HG03460 (cell line): ENCODE data around the gene ALS2CL.

ENCODE experiments used
- ATAC-seq: cut with Tn5 transposase; IDR thresholded peaks from one replicate; pipeline ENCODE4 v1.9.1; 2021; ENCODE audit not compliant: unreplicated experiment

ALS2CL gene

DNA sequence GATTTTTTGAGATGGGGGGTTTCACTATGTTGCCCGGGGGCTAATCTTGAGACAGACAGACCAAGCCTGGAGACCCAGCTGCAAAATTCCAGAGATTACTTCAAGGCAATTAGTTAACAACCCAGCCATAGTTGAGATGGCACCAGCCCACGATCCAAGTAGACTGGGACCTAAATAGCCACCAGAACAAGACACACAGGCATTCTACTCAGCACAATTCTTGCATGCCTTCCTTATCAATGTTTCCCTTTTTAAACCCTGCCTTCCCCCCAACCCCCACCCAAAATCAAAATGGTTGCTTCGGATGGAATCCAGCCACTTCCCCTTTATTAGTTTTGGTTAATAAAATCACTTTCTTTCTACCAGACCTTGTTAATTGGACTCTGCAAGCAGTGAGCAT lies 52.6 kb downstream of the ALS2CL start:
- no peak for ATAC-seq

DNA sequence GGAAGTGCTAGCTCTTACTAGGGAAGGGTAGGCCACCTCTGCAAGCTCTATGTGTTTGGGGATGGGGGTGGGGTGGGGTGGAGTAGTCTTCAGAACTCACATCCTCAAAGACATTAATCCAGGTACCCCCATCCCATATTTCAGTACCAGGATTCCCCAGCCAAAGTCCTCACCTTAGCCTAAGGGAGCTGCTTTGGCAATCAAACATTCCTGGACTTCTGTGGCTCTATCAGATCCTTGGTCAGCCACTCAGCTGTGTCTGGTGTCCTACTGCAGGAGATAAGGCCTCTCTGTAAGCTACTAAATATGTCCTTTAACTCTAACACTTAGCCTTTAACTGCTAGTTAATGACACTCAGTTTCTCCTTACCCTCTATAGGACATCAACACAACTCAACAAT lies 54.3 kb downstream of the ALS2CL start:
- no peak for ATAC-seq

DNA sequence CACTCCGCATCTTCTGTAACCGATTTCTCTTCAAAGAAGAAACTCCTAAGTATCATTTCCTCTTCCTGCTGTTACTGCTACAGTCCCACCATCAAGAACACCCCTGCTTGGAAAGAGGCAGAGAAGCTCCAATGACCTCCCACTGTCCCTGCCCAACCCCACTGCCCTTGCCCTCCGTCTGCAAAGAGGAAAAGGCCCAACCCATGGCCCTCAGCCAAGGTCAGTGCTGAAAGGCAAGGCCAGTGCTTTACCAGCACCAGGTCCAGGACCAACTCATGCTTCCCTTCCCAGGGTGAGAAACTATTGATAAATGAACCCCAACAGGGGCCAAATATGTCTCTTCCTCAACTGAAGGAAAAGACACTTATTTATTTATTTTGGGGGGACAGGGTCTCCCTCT lies 58.6 kb downstream of the ALS2CL start:
- no peak for ATAC-seq

DNA sequence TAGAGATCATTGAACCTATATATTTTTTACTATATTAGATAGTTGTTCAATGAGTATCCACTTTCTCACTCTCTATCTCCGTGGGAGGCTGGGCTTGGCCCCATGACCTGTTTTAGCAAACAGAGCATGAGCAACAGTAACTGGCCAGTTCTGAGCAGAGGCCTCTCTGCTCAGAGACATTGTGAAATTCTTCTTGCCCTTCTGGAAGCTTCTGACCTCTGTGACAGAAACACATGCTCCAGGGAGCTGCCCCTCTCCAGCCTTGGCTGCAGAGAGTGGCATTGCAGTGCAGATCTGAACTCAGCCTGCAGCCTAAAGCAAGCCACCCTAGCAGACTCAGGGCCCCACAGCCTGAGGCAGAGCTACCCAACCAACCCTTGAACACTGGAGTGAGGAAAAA lies 60.7 kb downstream of the ALS2CL start:
- no peak for ATAC-seq

DNA sequence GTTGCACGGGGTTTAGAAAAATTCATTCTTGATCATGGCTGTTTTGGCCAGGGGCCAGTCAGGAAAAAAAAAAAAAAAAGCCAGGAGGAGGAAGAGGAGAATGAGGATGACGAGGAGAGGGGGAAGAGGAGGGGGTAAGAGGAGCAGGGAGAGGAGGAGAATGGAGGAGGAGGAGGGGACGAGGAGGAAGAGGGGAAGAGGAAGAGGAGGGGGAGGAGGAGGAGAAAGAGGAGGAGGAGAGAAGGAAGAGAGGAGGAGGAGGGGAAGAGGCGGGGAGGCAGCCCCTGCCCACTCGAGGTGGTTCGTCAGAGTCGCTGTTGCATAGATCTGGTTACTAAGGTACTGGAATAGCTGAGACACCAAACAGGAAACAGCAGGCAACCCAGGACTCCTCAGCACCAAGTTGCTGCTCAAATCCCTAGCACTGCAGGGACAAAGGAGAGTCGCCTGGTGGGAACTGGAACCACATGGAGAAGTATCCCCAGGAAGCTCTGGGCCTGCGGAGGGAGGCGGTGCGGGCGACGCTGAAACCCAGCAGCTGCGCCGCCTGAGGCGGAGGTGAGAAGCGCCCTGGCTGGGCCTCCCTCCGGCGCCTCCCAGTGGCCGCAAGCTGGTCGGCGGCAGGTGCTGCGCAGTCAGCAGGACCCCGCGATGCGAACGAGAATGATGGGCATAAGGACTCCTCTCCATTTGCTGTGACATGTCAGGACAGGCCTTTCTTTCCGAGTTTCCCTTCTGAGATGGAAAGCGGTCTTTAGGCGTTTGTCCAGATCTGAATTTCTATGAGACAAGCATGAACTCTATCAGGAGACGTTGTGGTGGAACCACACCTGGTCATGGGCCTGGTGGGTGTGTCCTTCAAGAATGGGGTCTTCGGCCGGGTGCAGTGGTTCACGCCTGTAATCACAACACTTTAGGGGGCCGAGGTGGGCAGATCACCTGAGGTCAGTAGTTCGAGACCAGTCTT lies 63.6 kb downstream of the ALS2CL start:
- peak; percentile 88 for ATAC-seq

DNA sequence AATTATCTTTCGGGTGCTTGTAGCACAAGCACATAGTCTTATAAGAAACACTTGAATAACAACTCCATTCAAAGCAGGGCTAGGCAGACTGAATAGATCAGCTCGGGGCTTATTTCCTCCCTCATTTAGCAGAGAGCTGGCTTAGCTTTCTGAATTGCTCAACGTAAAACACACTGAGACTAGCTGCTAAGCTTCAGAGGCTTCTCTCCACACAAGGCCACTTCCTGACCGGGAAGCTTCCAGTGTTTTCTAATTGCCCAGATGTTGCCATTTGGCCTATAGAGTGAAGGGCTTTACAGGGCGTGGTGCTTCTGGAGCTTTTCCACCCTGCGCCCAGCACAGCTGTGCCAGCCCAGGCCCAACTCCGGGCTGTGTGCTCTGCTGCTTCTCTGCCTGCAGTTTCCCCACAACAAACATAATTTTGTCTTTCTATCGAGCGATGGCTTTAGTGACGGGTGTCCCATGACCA lies 64.5 kb downstream of the ALS2CL start:
- no peak for ATAC-seq

DNA sequence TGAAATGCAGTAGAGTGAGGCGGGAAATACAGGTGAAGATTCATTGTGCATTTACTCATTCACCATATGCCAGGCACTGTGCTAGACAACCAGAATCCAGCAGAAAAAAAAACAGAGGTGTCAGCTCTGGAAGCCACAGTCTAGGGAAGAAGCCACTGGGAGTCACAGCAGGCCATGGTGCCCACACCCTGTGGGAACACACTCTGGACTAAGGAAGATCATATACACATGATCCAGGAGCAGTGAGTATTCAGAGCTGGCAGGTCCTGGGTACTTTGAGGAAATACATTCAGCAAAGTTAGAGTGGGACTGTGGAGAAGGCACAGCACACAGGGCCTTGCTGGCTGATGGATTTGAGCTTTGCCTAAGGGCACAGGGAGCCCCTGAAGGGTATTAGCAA lies 66.4 kb downstream of the ALS2CL start:
- no peak for ATAC-seq

DNA sequence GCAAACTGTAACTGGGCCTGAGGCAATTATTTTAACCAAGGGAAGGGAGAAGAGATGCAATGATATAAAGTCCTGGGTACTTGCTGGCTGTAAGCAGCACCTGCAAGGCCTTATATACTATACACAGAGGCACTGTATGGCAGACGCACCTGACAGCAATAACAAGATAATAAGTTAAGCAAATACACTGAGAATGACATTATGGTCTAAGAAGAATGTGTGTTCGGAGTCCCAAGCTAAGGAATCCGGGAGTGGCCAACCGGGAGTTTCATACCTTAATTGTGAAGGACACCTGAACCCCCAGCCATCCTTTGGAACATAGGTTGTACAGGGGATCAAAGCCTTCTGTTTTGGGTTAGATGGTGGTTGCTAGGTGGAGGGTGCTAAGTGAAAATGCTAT lies 67.4 kb downstream of the ALS2CL start:
- ATAC-seq, result no peak

DNA sequence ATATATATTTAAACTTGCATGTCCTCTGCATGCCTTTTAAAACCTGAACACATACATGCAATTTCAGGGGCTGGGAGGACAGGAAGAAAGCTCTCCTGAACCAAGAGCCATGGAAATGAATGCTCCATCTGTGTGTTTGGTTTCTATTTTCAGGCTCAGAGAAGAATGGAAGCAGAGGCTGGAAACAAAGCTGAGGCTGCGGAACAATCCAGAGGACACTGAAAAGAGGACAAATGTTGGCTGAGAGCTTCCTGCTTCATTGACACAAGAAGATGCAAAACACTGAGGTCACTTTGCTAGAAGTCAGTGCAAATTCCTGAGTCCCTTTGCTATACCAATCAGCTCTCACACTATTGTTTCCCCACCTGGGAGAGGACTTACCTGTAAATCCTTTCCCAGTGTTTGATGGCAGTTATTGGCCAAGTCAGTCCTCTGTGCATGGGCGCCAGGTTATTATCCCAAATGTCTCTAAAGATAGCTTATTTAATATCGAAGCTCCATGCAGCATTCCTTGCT lies 68.4 kb downstream of the ALS2CL start:
- no peak for ATAC-seq

DNA sequence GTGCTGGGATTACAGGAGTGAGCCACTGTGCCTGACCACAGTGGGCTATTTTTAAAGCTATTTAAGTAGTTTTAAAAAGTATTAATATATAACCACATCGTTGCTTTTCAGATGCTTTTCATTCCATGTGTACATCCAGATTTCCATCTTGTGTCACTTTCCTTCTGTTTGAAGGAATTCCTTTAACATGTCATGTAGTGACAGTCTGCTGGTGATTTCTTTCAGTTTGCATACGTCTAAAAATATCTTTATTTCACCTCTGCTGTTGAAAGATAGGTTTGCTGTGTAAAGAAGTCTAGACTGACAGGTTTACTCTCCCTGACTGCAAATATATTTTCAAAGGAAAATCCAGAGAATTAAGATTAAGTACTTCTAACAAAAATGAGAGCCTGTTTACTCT lies 68.9 kb downstream of the ALS2CL start:
- no peak for ATAC-seq

DNA sequence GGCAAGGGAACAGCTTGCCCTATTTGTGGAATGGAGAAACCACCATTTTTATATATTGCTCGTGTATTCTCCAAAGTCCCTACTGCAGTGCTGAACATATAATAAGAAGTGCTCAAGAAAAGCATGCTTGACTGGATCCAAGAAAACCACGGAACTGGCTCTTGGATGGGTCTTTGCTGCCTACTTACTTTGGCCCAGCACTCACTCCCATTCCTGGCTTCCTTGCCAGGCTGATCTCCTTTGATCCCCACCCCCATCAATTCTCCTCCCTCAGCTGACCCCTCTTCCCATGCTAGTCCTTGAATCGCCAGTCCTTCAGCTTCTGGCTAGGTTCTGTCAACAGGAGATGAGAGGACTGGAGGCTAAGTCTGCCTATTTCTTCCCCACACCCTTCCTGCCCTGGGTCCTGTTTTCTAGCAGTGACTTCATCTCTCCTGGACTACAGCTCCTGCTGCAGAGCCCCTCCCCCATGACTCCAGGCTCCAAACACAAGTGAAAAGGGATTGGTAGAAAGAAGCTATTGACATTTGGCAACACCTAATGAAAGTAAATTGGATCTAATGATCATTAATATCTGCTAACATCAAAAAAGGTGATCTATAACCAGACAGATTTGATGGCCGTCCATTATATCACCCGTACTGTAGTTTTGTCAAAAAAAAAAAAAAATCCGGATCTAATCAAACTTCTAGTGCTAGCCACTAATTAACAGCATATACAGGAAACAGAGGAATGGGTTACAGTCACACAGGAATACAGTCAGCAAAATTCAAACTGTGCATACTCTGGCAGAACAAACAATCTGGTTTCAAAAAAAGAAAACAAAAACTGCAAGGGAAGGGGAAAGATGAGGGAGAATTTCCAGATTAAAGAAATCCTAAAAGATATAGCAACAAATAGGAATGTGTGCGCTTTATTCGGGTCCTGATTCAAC lies 73.4 kb downstream of the ALS2CL start:
- no peak for ATAC-seq
